HG03039 (cell line): ENCODE measurements around the gene METAP1D.
A peak's percentile ranks its signal among the peaks of the same experiment; 100 is the strongest.

ENCODE experiments used
- ATAC-seq: cut with Tn5 transposase; IDR thresholded peaks from one replicate; pipeline ENCODE4 v1.9.1; 2021; ENCODE audit warnings: mild to moderate bottlenecking, moderate library complexity; ENCODE audit not compliant: unreplicated experiment

Gene METAP1D

DNA sequence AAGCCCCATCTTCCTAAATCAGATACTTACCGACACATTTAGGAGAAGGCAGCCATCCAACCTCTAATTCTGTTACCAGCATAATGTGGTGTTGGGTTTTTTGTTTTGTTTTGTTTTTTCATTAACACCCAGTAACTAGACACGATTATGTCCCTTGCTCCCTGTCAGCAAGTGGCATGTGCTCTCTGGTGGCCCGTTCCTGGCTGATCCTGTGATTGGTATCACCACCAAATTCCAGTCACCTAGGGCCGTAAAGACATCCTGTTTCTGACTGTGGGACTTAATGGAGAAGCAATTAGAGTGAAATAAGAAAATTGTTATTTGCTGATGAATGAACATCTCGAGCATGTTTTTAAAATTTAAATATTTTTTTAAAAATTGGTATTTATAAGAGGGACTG is 79.7 kb downstream of the METAP1D start:
- no peak for ATAC-seq

DNA sequence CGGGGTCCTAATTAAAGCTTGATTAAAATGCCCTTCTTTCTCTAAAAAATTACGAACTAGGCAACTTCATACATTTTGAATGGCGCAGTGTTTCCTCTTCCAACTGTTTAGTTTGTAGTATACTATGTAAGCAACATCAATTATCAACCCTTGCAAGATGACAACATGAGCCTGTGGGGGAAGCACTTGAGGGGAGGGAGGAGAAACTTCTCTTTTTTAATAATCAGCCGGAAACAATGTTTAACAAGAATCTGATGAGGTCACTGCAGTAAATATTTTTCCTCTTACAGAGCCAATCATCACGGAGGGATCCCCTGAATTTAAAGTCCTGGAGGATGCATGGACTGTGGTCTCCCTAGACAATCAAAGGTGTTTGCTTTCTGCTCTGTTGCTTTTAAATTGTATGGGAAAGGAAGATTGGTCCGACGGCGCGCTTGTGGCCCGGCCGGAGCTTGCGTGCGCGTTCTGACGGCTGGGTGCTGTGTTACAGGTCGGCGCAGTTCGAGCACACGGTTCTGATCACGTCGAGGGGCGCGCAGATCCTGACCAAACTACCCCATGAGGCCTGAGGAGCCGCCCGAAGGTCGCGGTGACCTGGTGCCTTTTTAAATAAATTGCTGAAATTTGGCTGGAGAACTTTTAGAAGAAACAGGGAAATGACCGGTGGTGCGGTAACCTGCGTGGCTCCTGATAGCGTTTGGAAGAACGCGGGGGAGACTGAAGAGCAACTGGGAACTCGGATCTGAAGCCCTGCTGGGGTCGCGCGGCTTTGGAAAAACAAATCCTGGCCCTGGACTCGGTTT is 80.3 kb downstream of the METAP1D start:
- ATAC-seq = no peak

DNA sequence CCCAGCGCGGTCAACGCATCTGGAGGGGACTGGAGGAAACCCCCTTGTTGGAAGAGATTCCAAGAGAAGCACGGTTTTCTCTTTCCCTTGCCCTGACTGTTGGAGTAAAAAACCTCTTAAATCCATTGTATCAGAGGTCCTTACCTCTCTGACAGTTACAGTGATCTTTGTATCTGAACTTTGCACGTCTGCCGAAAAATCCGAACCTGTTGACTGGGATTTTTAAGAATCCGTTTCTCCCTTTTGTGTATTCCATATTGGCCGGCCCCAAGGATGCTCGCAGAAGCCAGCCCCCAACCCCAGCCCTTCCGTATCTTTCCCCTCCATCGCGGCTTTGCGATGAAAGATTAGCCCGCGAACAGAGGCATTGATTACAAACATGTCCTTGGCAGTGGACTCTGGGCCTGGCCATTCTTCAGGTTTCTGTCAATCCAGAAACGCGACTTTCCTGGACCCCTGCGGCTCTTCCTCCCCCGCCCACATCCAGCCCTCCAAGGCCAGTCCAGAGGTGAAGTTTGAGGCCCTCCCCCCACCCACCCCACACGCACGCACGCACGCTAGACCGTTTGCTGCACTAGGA is 81.0 kb downstream of the METAP1D start:
- ATAC-seq = no peak

DNA sequence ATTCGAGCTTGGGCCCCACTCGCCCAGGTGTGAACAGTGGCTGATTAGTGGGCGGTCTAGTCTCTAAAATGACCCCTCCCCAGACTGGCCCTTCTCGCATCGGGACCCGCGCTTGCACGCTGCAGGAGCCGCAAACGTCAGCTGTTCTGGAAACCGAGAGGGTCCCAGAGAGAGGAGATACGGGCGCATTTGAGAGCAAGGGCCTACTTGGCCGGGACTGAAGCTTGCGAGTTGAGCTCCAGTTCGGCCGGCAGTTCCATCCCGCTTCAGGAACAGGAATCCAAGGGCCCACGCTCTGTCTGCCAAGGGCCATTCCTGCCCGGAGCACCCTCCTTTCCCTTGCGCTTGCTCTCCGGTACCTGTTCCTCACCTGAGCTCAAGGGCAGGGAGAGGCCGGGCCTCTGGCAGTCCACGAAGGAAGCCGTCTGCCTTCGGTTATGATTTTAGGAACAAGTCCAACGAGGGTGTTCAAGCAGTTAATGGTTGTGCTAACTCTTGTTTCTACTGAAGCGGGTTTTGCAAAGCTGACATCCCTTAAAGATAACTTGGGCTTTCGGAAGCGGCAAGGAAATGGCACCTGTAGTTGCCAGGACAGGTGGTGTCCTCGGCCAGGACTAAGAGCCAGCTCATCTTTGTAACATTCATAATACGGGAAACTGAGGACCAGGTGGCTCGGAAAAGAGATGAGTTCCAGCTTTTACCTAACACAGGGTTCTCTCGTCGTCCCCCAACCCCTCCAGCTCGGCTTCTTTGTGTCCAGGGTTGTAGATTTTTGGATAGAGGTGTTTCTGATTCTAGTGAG is 81.7 kb downstream of the METAP1D start:
- no peak for ATAC-seq

DNA sequence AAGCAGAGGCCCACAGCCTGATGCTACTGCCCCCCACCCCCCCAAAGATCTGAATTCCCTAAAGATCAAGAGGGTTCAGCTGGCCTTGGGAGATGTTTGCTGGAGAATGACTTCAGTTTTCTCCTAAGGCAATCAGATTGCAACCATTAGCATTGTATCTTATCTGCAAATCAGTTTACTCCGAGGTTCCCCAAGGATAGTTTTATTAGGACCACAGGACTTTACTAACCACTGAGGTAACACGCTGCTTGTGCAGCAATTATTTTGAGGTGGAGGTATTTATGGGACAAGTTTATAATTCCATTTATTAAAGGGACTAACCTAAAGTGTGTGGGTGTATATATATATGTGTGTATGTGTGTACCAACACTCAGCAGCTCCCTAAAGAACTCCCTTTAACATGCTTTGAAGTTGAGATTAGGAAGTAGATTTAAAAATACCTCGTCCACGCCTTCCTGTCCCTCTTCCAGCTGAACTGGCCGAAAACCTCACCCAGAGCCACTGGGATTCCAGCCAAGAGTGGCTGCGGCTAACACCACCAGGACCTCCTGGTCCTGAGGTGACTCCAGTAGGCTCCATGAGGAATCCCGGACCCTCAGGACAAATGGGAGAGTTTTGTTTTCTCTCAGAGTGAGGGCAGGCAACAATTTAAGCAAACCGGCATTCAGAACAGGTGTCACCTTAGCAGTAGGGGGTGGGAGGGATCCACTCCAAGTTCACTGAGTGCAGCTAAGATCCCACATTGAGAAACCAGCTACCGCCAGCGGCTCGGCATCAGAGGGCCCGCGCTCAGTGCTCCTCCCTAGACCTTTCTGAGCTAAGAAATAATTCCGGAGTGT is 82.6 kb downstream of the METAP1D start:
- no peak for ATAC-seq

DNA sequence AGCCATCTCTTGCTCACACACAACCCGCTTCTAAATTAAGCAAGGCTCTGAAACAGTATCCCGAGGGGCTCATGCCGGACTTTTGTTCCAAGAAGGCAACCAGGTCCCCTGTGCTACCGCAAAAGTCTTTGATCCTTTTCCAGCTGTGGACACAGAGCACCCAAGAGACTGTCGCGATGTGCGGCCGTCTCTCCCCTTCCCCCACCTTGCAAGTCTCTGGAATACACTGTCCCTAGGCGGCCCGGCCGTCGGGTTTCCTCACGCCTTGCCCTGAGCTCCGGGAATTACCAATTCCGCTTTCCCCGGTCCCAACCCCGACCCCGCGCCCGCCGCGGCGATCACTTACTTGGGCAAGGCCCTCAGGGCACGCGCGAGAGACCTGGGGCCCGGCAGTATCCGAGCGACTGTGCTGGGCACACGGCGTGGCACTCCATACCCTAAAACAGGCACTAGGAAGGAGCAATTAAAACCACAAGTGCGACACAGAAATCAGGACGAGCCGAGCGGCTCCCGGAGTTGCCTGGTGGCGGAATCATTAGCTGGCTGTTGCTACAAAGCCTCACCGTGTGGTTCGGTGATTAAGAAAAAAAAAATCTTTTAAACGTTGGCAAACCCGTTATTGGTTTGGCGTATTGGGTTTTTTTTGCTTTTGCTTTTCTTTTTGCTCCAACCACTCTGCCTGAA is 83.3 kb downstream of the METAP1D start:
- no peak for ATAC-seq

DNA sequence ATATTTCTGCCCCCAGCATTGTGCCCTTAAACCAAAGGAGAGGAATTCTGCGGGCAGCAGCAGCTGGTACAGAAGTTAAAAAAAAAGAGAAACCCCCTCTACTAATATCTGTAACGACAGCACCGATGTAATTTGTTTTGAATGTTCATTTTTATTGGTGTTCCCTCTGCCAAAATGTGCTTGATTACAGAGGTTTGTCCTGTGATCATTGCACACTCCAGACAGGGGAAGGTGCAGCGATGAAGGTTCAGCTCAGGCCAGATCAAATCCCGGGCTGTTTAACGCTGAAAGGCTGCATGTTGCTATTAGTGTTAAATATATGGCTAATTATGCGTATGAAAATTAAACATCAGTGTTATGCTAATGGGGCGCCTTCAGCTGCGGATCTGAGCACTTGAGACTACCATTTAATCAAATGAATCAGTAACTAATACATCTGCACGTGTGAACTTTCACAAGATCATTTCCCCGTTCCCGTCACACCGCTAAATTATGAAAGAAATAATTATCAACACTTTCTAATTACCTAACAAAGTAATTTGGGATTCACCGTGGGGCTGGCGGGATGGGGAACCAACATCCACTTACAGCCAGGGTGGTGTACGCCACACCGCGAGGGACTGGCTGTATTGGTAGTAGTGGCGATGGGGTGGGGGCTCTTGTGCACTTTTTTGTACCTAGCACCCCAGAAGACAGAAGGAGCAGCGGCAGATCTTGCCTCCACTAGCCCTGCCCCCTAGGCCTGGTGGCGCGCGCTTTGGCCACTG is 84.1 kb downstream of the METAP1D start:
- ATAC-seq = no peak

DNA sequence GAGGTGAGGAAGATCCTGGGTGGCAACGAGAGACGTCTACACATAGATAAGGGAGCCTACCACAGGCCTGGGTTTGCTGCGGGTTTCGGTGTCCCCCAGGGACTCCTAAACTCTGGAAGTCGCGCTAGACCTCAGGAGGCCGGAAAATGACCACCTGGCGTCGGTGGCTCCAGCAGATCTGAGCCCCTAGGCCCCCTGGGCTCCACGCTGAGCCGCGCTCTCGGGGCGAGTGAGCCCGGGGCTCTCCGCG is 84.6 kb downstream of the METAP1D start:
- ATAC-seq = no peak

DNA sequence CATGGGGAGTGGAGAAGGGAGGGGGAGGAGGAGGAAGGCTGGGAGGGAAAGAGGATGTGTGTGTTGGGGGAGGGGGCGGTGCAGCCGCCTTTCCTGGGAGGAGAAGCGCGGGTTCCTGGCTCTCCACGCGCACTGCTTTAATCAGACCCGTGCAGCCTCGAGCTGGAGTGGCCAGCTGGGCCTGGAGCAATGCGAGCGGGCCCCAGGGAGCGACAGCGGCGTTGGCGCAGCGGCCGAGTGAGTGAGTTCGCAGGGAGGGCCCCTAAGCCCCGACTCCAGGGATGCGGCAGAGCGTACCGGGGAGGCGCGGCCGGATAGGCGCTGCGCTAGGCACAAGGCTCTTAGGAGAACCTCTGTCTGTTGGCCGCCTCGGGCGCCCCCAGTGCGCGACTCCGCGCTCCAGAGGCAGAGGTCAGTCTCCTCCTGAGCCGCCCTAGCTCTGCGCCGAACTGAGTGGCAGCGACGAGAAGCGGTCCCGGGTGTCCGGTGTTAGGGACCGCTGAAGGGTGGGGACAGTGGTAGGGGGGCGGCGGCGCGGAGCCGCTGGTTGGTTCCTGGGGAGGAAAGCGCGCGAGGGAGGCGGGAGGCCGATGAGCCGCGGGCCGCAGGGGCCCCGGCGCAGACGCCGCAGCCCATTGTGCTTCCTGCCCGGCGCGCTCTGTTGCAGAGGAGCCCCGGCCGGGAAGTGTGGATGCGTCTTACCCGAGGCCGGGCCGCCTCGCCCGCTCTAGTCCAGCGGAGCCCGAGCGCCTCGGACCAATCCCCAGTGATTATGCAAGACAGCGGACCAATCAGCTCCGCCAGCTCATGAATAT is 85.1 kb downstream of the METAP1D start:
- ATAC-seq = peak; percentile 78

DNA sequence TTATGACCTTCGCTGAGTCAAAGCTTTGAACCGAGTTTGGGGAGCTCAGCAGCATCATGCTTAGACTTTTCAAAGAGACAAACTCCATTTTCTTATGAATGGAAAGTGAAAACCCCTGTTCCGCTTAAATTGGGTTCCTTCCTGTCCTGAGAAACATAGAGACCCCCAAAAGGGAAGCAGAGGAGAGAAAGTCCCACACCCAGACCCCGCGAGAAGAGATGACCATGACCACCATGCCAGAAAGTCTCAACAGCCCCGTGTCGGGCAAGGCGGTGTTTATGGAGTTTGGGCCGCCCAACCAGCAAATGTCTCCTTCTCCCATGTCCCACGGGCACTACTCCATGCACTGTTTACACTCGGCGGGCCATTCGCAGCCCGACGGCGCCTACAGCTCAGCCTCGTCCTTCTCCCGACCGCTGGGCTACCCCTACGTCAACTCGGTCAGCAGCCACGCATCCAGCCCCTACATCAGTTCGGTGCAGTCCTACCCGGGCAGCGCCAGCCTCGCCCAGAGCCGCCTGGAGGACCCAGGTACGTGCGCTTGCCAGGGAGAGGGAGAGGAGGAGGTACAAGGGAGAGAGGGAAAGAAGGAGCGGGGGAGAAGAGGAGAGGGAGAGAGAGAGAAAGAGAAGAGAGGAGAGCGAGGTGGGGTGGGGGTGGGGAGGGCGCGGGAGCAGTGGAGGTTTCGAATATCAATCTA is 85.9 kb downstream of the METAP1D start, which contains the start of gene DLX1:
Gene DLX1 (plus strand): TSS at position 48 of the 700 bp plus-strand sequence. CDS start 171 bp downstream, at position 219.
- peak; percentile 5 for ATAC-seq

DNA sequence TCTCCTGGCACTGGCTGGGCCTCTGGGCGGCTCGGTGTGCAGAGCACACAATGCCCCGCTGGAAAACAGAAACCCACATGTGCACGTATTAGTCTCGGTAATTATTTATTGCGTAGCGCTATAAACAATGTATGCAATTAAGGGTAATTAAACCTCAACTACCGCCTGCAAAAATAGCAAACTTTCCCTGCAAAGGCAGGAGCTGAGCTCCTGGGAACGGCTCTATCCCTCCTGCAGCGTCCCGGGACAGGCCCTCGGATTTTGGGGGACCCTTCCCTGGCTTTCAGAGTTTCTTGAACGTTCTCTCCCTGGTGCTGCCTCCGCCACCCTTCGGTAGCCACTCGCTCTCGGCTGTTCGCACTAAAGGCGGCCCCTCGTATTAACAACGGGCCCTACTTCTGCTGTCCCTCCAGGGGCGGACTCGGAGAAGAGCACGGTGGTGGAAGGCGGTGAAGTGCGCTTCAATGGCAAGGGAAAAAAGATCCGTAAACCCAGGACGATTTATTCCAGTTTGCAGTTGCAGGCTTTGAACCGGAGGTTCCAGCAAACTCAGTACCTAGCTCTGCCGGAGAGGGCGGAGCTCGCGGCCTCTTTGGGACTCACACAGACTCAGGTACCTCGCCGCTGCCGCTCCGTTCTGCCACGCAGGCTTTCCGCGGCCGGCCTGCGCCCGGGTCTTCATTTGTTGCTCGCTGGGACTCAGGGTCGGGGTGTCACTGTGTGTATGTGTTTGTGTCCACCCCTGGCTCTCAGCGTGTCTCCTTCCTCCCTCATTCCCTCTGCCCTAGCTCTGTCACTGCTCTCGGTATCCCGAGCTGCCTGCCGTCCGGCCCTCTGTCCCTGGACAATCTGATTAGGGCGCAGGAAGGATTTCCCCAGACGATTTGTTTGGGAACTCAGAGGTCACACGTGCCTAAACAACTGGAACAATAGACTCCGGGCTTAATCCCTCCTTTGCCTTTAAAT is 86.8 kb downstream of the METAP1D start:
- ATAC-seq = no peak

DNA sequence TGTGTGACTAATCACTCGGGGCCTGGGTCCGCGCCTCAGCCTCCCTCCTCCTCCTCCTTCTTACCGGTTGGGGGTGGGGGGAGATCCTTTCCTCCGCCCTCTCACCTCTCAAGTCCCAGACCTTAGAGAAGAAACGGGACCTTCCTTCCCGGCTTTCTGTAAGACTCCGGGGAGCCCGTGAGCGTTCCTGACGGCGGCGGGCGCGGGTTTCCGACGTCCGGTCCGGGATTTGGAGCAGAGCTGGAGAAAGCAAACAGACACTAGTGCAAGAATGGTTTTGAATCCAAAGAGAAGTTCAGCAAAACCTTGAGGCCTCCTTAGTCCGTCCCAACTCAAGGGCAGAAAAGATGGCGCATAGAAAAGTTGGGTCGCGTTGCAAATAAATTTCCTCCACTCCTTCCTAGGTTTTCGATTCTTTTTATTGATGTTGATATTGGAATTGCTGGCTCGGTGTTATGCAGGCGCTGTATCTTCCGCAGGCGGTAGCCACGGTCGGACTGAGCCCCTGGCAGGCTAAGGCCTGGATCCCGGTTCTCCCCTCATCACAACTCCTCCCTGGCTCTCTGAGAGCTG is 87.5 kb downstream of the METAP1D start:
- ATAC-seq = no peak

DNA sequence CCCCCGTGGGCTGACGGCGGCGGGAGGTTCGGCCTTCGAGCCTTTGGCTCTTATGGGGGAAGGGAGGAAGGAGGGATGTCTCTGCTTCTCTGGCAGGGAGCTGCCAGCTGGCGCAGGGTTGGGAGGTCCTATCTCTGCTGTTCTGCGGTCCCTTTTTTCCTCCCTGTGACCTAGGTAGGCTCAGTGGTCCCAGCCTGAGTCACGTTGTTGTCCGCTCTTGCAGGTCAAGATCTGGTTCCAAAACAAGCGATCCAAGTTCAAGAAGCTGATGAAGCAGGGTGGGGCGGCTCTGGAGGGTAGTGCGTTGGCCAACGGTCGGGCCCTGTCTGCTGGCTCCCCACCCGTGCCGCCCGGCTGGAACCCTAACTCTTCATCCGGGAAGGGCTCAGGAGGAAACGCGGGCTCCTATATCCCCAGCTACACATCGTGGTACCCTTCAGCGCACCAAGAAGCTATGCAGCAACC is 88.1 kb downstream of the METAP1D start:
- no peak for ATAC-seq

DNA sequence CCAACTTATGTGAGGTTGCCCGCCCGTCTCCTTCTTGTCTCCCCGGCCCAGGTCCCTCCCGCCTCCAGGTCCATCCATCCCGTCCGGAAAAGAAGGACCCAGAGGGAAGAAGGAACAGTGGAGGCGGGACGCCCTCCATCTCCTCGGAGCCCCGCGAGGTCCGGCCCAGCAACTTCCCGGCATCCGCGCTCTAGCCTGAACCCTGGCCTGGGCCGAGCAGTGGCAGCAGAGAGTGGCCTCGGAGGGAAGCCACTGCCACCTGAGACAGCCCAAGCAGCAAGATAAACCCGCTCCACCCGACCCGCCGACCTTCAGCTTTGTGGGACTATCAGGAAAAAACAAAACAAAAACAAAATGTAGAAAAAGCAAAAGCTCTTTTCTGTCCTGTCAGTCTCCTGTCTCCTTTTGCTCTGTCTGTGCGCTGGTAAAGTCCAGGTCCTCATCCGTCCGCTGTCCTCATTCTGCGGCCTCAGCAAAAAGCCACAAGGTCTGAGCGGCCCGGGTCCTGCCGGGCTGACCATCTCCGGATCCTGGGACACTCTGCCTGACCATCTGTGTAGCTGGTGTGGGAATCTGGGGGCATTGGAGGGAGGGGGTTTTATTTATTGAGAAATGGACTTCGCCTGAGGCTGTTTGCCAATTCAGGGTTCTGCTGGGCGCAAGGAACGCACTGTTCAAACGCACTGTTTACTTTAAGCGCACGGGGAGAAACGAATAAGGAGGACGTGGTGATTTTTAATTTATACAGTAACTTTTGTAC is 88.7 kb downstream of the METAP1D start:
- ATAC-seq = no peak

DNA sequence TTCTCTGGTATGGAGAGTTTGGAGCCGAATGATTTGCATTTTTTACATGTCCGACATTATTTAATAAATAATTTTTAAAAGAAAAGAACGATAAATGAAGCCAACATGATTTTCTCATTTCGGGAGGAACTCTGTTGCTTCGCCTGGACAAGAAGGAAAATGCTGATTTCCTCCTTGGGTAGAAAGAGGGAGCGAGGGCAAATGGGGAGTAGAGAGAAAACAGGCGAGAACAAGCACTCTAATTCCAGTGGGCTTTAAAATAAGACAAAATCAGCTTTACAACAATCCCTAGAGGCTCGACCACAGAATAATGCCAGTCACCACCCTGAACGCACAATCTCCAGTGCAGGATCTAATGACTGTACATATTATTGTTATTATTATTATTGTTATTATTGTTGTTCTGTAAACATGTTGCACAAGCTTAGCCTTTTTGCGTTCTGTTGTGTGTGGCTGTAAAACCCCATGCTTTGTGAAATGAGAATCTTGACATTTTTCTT is 89.3 kb downstream of the METAP1D start:
- ATAC-seq = no peak

DNA sequence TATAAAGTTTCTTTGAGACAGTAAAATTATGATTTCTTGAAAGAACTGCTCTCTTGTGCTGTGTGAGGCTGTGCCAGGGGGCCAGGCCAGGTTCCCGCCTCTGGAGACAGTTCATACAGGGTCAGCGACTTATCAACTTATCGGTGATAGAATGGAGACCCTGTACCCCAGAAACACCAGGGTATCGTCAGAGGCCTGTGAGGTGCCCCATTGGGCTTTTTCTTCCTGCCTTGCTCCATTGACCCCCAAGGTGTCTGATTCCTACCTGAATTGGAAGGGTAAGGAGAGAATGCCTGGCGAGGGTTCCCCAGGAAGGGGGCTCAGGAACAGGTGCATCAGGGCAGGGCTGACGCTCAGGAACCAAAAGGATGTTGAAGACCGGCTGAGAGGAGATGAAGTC is 89.9 kb downstream of the METAP1D start:
- no peak for ATAC-seq
